GM18868 (cell line): ENCODE results near the gene HPCA.
"Not testable (repeated sequence)": the region's sequence is repeated elsewhere in the genome, so short reads cannot be mapped to it uniquely, and the experiment has no call there.

Source experiments
- ATAC-seq: cut with Tn5 transposase; IDR thresholded peaks from one replicate; pipeline ENCODE4 v1.9.1; 2021; ENCODE audit warnings: mild to moderate bottlenecking, moderate library complexity; ENCODE audit not compliant: unreplicated experiment

The HPCA gene

DNA sequence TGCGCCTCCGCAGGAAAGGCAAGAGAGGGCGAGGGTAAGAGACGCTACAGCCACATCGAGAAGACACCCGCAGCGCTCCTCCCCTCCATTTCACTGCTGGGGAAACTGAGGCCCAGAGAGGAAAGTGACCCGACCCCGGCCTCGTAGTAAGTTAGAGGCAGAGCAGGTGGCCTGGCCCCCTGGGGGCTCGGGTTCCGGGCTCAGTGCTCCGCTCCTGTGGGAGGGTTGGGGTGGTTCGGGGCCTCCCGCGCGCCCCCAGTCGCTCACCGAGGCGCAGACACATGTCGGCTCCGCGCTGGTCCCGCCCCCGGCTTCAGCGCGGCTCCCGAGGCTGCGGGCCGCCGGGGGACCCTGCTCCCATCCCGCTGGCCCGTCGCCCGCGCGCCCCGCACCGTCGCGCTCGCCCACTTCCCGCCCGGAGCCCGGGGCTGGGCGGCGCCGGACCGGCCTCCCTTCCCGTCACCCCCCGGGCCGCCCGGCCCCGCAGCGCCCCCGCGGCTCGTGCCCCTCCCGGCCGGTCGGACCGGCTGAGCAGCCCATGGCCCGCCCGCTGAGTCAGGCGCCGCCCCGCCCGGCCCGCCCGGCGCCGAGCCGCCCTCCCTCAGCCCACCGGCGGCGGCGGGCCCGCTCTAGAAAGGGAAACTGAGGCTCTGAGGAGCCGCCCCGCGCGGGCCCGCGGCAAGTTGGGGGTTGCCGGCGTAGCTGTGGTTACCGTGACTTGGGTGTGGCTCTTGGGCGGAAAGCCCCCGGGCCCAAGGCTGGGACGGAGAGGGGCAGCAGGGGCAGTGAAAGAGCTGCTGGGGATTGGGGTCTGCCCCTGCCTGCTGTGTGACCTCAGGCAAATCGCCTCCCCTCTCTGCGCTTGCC is 14.9 kb downstream of the HPCA start, which contains the start of gene TMEM54:
TMEM54 (minus strand) TSS at position 434 of the 867 bp plus-strand sequence; CDS start at position 283, 151 bp downstream.
- no peak for ATAC-seq

DNA sequence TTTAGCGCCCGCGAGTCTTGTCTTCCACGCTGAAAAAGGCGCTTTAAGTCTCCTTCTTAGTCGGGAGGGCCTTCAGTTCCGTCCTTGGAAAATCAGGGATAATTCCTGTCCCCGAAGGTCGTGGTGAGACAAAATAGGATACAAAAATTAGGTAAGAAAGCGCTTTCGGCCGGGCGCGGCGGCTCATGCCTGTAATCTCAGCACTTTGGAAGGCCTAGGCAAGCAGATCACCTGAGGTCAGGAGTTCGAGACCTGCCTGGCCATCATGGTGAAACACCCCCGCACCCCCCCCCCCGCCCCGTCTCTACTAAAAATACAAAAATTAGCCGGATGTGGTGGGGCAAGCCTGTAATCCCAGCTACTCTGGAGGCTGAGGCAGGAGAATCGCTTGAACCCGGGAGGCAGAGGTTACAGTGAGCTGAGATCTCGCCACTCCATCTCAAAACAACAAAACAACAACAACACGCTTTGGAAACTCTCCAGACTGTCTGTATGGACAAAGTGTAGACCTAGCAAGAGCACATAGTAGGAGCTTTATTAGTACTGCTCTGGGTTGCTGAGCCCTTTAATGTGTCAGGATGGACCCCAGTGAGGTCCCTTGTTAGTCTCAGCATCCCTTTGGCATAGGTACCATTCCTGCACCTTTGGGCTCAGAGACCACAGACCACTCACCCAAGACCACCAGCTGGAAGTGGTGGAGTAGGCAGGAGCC is 15.7 kb downstream of the HPCA start:
- no peak for ATAC-seq

DNA sequence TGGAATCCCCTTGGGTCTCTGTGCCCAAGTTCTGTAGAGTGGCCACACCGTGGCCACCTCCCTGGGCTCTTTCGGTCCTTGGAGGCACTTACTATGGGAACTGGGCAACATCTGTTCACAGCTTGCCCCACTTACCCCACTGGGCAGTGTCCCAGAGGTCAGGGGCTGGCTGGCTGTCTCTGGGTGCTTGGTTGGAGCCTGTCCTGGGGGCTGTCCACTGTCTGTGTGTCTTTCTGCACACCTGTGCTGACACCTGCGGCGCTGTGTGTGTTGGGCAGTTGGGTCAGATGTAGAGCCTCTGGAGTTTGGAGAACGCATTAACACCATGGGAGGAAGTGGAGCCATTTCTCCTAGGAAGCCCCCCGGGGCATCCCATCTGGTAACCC is 16.2 kb downstream of the HPCA start:
- ATAC-seq, result no peak

DNA sequence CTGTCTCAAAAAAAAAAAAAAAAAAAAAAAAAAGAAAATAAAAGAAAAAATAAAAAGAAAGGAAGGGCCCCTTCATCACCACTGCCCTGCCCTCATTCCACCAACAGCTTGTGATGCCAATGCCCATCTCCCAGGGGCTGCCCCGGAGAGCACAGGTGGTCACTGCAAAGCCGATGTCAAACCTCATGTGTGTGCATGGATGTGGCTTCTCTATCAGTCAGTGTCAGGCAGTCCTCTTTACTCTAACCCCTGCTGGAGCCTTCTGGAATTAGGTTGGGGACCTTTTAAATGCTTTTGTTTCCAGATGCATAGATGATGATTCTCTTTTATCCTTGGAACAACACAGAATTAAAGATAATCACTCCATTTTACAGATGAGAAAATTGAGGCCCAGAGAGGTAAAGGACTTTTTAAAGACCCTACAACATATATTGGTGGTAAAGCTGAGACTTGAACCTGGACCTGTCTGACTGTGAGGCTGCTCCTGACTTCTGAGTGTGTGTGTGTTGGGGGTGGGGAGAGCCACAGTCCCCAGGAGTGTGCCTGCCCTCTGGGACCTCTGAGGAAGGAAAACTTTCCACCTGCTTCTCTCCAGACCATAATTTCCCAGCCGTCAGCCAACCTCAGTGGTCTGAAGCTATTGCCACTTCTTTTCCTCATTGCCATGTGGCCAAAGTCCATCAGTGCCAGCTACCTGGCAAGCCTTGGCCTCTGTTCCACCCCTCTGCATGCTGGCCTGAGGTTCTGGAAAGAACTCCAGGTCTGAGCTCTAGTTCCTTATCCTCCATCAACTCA is 17.9 kb downstream of the HPCA start:
- no peak for ATAC-seq

DNA sequence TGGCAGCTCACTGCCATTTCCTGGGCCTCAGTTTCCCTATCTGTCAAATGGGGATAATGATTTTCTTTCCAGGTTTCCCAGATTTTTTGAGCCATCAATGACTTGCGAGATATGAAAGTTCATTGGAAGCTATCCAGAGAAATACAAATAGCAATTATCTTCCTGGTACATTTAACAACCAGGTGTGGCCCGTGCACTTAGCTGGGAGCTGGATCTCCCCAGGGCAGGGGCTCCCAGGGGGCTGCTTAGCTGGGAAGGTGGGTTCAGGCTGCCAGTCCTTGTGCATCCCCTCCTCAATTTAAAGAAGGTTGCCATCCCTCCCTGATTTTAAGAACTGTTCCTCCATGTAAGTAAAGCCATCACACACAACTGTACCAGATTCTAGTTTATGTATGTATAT is 18.5 kb downstream of the HPCA start:
- ATAC-seq, result no peak

DNA sequence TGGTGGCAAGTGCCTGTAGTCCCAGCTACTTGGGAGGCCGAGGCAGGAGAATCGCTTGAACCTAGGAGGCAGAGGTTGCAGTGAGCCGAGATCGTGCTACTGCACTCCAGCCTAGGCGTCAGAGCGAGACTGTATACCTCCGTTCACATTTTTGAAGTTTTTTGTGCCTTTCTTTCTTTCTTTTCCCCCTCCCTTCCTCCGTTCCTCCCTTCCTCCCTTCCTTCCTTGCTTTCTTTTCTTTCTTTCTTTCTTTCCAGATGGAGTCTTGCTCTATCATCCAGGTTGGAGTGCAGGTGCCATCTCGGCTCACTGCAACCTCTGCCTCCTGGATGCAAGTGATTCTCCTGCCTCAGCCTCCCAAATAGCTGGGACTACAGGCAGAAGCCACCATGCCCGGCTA is 19.3 kb downstream of the HPCA start:
- not testable (repeated sequence) for ATAC-seq

DNA sequence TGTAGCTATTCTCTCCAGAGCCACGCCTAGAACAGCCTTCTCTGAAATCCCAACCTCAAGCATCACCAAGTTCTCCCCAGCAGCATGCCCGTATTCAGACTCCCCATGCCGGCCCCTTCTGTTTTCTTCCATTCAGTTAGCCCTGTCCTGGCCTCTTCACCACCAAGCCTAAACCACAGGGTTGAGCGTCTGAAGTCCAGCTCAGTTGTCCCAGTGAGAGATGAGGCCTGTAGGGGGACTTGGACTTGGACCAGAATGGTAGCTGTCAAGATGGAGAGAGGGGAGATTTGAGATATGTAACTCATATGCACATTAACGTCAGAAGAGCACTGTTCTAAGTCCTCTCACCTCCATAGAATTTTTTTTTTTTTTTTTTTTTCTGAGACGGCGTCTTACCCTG is 20.4 kb downstream of the HPCA start:
- ATAC-seq, result no peak

DNA sequence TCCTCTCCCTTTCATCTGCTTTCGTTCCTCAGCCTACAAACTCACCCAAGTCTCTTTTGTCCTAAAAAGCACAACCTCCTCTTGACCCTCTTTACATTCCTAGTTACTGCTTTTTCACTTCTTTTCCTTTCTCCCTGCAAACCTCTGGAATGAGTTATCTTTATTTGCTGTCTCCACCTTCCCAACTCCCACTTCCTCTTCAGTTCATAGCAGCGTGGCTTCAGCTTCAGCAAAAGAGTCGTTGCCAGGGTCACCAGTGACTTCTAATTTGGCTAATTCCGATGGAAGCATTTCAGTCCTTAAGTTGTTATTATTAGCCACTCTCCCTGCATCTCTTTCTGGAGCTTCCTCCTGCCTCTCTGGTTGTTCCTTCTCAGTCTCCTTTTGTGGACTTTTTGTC is 21.1 kb downstream of the HPCA start:
- no peak for ATAC-seq

DNA sequence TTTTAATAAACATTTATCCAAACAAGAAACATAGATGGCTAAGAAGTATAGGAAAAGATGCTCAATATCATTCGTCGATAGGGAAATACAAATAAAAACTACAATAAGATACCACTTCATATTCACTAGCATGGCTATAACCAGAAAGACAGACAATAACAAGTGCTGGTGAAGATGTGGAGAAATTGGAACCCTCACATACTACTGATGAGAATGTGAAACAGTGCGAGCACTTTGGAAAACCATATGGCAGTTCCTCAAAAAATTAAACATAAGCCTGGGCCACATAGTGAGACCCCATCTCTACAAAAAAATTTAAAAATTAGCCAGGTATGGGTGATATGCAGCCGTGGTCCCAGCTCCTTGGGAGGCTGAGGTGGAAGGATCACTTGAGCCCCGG is 24.0 kb downstream of the HPCA start:
- no peak for ATAC-seq

DNA sequence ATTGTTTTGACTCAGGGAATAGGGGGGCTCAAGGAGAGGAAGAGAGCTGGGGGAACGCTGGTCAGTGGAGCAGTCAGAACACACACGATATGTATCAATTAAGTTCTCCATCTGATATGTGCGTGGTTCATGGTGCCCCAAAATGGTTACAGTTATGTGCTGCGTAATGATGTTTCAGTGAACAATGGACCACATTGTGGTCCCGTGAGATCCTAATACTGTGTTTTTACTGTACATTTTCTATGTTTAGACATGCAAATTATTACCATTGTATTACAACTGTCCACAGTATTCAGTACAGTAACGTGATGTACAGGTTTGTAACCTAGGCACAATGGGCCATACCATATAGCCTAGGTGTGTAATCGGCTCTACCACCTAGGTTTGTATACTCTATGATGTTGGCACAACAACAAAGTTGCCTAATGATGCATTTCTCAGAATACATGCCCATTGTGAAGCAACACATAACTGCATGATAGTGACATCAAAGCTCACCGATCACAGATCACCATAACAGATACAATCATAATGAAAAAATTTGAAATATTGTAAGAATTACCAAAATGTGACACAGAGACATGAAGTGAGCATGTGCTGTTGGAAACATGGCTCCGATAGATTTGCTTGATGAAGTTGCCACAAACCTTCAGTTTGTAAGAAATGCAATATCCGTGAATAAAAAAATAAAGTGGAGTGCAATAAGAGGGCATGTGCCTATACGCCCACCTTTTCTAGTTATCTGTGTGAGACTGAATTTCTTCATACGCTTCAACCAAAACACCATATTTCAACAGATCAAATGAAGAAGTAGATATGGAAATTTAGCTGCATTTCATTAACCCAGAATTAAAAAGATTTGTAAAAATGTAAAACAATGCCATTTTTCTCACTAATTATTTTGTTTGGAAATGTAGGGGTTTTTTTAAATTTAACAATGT is 29.7 kb downstream of the HPCA start:
- no peak for ATAC-seq

DNA sequence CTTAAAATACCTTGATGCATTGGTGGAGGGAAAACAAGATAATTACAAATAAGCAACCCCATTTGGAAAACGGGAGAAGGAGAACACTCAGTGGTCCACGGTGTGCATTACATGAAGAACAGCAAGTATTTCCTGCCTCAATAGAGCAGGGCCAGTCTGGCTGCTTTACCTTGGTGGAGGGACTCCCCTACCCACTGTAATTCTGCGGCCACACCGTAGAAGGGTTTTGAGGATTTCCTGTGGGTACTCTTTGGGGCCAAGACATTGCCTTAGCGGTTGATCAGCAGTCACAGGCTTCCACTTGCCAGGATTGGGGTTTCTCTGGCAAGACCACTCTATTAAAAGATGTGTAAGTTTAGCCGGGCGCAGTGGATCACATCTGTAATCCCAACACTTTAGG is 31.2 kb downstream of the HPCA start:
- ATAC-seq, result no peak

DNA sequence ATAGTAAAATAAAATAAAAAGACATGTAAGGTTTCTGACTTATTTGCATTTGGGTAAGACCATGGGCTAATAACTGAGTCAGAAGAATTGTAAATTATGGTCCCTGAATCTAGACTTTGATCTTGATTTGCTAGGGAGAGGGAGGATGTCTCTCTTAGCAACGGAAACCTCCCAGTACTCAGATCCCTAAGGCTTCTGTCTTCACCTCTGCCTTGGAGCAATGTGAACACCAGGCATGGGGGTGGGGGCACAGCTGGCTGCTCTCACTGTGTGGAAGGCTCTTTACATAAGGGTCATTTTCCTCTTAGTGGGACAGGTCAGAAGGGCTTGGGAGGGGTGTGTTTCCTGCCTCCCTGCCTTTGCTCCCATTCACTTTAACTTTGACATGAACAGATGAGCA is 31.9 kb downstream of the HPCA start:
- no peak for ATAC-seq

DNA sequence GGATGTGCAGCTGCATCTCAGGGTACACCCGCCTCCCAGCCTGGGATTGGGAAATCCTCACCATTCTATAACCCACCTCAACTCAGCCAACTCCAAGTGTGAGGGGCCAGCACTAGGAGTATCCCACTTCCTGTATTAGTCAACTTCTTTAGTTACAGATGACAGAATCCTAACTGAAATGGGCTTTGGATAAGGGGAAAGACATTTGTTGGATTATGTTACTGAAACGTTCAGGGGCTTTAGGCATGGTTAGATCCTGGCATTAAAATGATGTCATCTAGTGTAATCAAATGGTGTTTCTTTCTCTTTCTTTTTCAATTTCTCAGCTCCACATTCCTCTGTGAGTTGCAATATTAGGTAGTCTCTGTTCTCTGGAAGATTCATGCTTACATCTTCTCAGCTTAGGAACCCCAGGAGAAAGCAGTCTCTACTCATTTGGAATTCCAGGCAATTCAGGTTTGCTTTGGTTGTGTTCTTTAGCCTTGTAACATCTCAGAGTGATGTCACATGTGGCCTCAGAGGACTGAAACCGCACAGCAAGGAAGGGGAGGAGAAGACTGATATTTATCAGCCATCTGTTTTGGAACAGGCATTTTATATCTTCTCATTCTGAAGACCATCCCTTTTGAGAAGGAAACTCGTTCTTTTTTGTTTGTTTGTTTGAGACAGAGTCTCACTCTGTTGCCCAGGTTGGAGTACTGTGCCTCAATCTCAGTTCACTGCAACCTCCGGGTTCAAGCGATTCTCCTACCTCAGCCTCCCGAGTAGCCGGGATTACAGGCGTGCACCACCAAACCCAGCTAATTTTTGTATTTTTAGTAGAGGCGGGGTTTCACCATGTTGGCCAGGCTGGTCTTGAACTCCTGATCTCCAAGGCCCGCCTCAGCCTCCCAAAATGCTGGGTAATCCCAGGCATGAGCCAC is 33.8 kb downstream of the HPCA start:
- no peak for ATAC-seq

DNA sequence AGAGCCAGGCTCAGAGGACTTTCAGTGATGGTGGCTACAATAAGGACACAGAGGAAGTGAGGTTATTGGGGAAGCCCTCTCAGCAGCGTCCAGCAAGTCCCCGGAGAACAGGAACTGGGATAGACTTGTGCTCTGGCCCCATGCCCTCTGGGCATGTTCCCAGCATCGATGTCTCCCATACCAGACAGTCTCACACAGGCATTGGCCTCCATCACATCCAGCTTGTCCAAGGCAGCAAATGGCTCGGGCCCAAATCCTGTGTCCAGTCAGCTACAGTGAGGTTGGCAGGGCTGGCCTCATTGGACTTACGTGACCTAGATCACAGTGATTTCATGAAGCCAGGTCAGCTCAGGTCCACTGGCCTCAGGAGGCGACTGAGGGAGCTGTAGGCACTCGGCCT is 34.5 kb downstream of the HPCA start:
- no peak for ATAC-seq

DNA sequence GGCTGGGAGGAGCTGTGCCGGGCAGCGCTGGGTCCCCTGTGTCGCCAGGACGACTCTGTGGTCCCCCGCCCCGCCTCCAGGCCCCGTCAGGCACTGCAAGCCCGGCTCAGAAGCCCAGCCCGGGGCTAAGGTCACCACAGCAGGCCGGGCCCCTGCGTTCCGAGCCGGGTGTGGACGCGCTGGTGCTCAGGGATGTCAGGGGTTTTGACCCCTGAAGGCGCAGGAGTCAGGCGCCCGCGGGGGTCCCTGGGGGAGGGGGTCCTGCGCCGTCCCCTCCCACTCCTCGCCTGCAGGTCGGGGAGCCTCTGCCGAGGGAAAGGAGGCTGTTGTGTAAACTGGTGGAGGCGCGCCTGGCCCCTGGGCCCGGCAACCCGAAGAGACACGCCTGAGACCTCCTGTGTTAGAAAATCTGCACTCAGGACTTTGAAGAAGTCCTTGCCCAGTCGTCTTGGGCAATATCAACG is 38.6 kb downstream of the HPCA start:
- no peak for ATAC-seq

DNA sequence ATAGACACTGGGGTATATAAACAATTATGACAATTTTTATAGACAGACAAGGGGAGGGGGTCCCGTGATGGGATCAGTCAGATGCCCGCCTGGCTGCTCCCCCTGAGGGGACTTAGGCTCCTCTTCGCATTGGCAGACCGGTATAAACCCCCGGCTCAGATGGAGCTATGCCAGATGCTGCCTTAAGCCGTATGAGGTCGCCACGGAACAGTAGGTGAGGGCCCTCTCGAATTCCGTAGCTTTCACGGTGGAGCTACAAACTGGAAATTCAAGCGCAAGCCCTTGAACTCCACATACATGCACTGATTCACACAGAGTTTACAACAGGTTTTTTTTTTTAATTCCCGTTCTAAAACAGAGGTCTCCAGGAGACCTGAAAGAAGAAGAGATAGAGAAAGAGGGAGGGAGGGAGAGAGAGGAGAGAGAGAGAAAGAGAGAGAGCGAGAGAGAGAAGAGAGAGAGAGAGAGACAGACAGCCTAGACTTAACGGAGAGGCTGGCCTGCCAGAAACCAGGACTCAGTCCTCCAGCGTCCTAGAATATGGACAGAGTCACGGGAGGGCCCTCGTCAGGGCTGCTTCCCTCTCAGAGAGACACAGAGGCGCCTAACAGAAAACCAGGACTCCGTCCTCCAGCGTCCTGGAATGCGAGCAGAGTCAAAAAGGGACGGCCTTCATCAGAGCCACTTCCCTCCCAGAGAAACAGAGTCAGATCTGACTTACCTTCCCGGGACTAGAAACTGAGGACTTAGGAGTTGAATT is 39.3 kb downstream of the HPCA start:
- no peak for ATAC-seq

DNA sequence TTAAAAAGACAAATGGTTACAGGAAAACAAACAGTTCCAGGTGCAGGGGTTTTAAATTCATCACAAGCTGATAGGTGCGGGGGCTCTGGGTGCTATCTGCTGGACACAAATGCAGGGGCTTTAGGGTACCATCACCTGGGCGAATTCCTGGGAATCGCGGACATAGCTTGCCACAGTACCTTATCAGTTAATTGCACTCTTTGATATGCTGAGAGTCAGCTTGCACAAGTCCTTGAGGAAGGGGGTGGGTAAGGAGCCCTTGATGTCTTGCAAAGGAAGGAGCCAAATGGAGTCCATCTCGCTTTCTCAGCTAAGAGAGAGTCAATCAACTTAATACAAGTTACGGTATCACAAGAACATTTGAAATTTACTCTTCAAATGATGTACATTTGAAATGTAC is 40.3 kb downstream of the HPCA start:
- no peak for ATAC-seq

DNA sequence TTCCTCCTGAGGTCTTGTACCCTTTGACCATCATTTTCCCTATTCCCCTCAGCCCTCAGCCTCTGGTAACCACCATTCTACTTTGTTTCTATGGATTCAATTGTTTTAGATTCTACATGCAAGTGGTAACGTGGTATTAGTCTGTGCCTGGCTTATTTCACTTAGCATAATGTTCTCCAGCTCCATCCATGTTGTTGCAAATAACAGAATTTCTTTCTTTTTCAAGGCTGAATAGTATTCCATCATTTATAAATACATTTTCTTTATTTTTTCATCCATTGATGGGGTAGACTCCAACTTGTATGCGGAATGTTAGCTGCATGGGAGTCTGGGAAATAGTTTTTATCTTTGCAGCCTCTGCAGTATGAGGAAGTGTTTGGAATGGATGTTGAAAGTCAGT is 41.1 kb downstream of the HPCA start:
- no peak for ATAC-seq

DNA sequence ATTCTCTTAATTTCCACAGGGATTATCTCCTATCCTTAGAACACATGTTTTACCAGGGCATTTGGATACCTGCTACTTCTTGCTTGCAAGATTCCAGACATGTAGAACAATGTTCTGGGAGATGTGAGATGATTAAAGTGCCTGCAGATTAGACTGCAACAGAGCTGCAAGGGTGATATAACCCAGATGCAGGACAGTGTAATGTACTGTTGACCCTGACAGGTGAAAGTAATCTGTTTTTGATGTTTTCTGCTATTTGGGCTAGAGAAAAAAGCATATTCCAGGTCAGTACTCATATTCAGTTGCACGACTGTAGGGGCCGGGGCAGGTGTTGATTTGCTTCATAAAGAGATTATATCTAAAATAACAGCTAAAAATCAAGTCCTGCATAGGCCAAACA is 42.0 kb downstream of the HPCA start:
- no peak for ATAC-seq
